HepG2 (cell line): ENCODE measurements around the gene FBXO41. TPM values are rescaled to one million over a fixed set of nuclear protein-coding genes. Genes with fewer than 3 reads are reported as not detected.
A peak's percentile ranks its signal among the peaks of the same experiment; 100 is the strongest.

Experiments
- ATAC-seq: fragments of 200-7000 bp; cut with Tn5 transposase; 3 replicates; pipeline ENCODE4 v1.9.1; 2020; ENCODE audit warnings: mild to moderate bottlenecking, moderate library complexity
- BruUV-seq: library from RNA; stranded (reverse); fragments of 400-500 nt; replicated peaks from 2 replicates; lab custom pipeline; 2021; lab: Mats Ljungman, UMichigan
- CTCF ChIA-PET: fragments of 300-600 bp; formaldehyde crosslinking; extraction: SDS; loops from one replicate; lab custom pipeline; 2021; ENCODE audit warnings: low total read pairs, inconsistent platforms, low intra/inter-chr PET ratio; lab: Yijun Ruan, JAX
- POLR2A ChIA-PET: fragments of 350-600 bp; sonication (Branson Sonifier 250); formaldehyde crosslinking; loops from one replicate; lab custom pipeline; 2020; ENCODE audit warnings: antibody characterized with exemption, inconsistent platforms; lab: Yijun Ruan, JAX
- DNase-seq: peaks from one replicate; pipeline ENCODE4 v3.0.0-alpha.2; 2015; ENCODE audit warnings: low spot score
- FAIRE-seq: peaks from 3 replicates; lab custom pipeline; 2011; peaks lifted over from hg19 to GRCh38; lab: Jason Lieb, UNC
- H2AFZ ChIP-seq: one replicate; pipeline ENCODE4 v1.6.1; 2011; ENCODE audit warnings: low read length, inconsistent platforms
- H3K27ac ChIP-seq: fragments of 300-600 bp; 3 replicates; pipeline ENCODE4 v1.8.0; 2011; ENCODE audit warnings: mixed run types, mild to moderate bottlenecking, mixed read lengths, low read length, inconsistent platforms; ENCODE audit not compliant: insufficient read depth; ENCODE audit errors: extremely low read length
- H3K27me3 ChIP-seq, 2 experiments: fragments of 200-600 bp in 1 of 2; 2 replicates in 1 of 2; 3 replicates in 1 of 2; pipeline versions ENCODE4 v1.6.0 to v1.8.0; 2011; ENCODE audit warnings: low read length in 2 of 2, mild to moderate bottlenecking in 2 of 2, moderate library complexity in 2 of 2, inconsistent platforms in 1 of 2; ENCODE audit not compliant: insufficient read depth in 2 of 2, control insufficient read depth in 1 of 2
- H3K36me3 ChIP-seq, 2 experiments: fragments of 200-600 bp in 1 of 2; replicated peaks in 1 of 2; 2 replicates in 1 of 2; 3 replicates in 1 of 2; pipeline versions ENCODE4 v1.5.1 to v1.8.0; 2011; ENCODE audit warnings: low read length in 2 of 2, inconsistent platforms in 1 of 2; ENCODE audit not compliant: insufficient read depth in 2 of 2, control insufficient read depth in 1 of 2
- H3K4me1 ChIP-seq: 2 replicates; pipeline ENCODE4 v1.5.1; 2012; ENCODE audit warnings: low read length, inconsistent platforms; ENCODE audit not compliant: insufficient read depth
- H3K4me2 ChIP-seq: 2 replicates; pipeline ENCODE4 v1.6.0; 2011; ENCODE audit warnings: low read depth, low read length, inconsistent platforms
- H3K4me3 ChIP-seq, 3 experiments: fragments of 200-600 bp in 1 of 3; sonication (generic), shearing (Covaris generic) in 1 of 3; replicated peaks in 1 of 3; 2 replicates each; pipeline ENCODE4 v1.5.1; 2011 to 2016; ENCODE audit warnings: low read length in 3 of 3, inconsistent platforms in 2 of 3, low read depth in 2 of 3, mild to moderate bottlenecking in 2 of 3, control low read depth in 1 of 3, mixed read lengths in 1 of 3; ENCODE audit not compliant: insufficient read depth in 1 of 3
- H3K79me2 ChIP-seq: one replicate; pipeline ENCODE4 v1.6.1; 2011; ENCODE audit warnings: low read length, inconsistent platforms; ENCODE audit not compliant: insufficient read depth
- H3K9ac ChIP-seq: 2 replicates; pipeline ENCODE4 v1.6.0; 2011; ENCODE audit warnings: mild to moderate bottlenecking, low read depth, low read length, inconsistent platforms; ENCODE audit not compliant: insufficient read depth
- H3K9me3 ChIP-seq: 2 replicates; pipeline ENCODE4 v1.5.1; 2012; ENCODE audit warnings: mild to moderate bottlenecking, low read length
- H4K20me1 ChIP-seq: 2 replicates; pipeline ENCODE4 v1.6.0; 2011; ENCODE audit warnings: inconsistent platforms, mild to moderate bottlenecking, low read length, moderate library complexity; ENCODE audit not compliant: insufficient read depth
- BRCA1 ChIP-seq: sonication (generic); formaldehyde crosslinking; IDR thresholded peaks from 2 replicates; pipeline ENCODE4 v1.4.0; 2020; ENCODE audit warnings: missing genetic modification reagents
- GLI4 ChIP-seq: sonication (generic); formaldehyde crosslinking; IDR thresholded peaks from 2 replicates; pipeline ENCODE4 v1.5.1; 2020; ENCODE audit warnings: missing genetic modification reagents, mild to moderate bottlenecking, moderate library complexity, borderline replicate concordance
- KDM4B ChIP-seq: sonication (generic); formaldehyde crosslinking; IDR thresholded peaks from 2 replicates; pipeline ENCODE4 v1.4.0; 2020; ENCODE audit warnings: missing genetic modification reagents
- MAFG ChIP-seq: sonication (generic); formaldehyde crosslinking; IDR thresholded peaks from 2 replicates; pipeline ENCODE4 v1.5.1; 2020; ENCODE audit warnings: mild to moderate bottlenecking, missing genetic modification reagents
- NFYB ChIP-seq: sonication (generic); formaldehyde crosslinking; IDR thresholded peaks from 2 replicates; pipeline ENCODE4 v1.4.0; 2020; ENCODE audit warnings: missing genetic modification reagents
- NR1H2 ChIP-seq: sonication (generic); formaldehyde crosslinking; IDR thresholded peaks from 2 replicates; pipeline ENCODE4 v1.8.1; 2022; ENCODE audit warnings: low read depth, missing genetic modification reagents, borderline replicate concordance
- RBM22 ChIP-seq: fragments of 200-400 bp; formaldehyde crosslinking; optimal IDR thresholded peaks from 2 replicates; pipeline ENCODE3; 2017; ENCODE audit warnings: mild to moderate bottlenecking, low read length, moderate library complexity
- RBM39 ChIP-seq: fragments of 200-400 bp; formaldehyde crosslinking; IDR thresholded peaks from one replicate; pipeline ENCODE4 v1.6.1; 2018; ENCODE audit warnings: antibody characterized with exemption, mild to moderate bottlenecking, low read depth, low read length; ENCODE audit not compliant: poor library complexity, severe bottlenecking
- SAFB2 ChIP-seq: sonication (generic); formaldehyde crosslinking; IDR thresholded peaks from 2 replicates; pipeline ENCODE4 v1.5.1; 2020; ENCODE audit warnings: missing genetic modification reagents, low read depth, mild to moderate bottlenecking, borderline replicate concordance
- SIN3B ChIP-seq: fragments of 150-350 bp; IDR thresholded peaks from 2 replicates; pipeline ENCODE4 v1.6.1; 2014; ENCODE audit warnings: low read length
- TBX2 ChIP-seq: sonication (generic); formaldehyde crosslinking; IDR thresholded peaks from 2 replicates; pipeline ENCODE4 v1.5.0; 2020; ENCODE audit warnings: missing genetic modification reagents, mild to moderate bottlenecking, borderline replicate concordance
- ZBTB42 ChIP-seq: sonication (generic); formaldehyde crosslinking; IDR thresholded peaks from 2 replicates; pipeline ENCODE4 v1.5.0; 2020; ENCODE audit warnings: mild to moderate bottlenecking, missing genetic modification reagents
- ZNF274 ChIP-seq: sonication (generic); formaldehyde crosslinking; IDR thresholded peaks from 2 replicates; pipeline ENCODE4 v1.5.1; 2020; ENCODE audit warnings: mild to moderate bottlenecking, missing genetic modification reagents
- ZNF543 ChIP-seq: sonication (generic); formaldehyde crosslinking; IDR thresholded peaks from 2 replicates; pipeline ENCODE4 v1.4.0; 2020; ENCODE audit warnings: mild to moderate bottlenecking, missing genetic modification reagents
- ZNF558 ChIP-seq: sonication (generic); formaldehyde crosslinking; IDR thresholded peaks from 2 replicates; pipeline ENCODE4 v1.9.0; 2022; ENCODE audit warnings: mild to moderate bottlenecking, missing genetic modification reagents, borderline replicate concordance
- ZNF670 ChIP-seq: sonication (generic); formaldehyde crosslinking; IDR thresholded peaks from 2 replicates; pipeline ENCODE4 v1.8.0; 2022; ENCODE audit warnings: mild to moderate bottlenecking, missing genetic modification reagents, borderline replicate concordance
- ZNF709 ChIP-seq: sonication (generic); formaldehyde crosslinking; IDR thresholded peaks from 2 replicates; pipeline ENCODE4 v1.5.0; 2020; ENCODE audit warnings: mild to moderate bottlenecking, missing genetic modification reagents
- ZNF83 ChIP-seq: sonication (generic); formaldehyde crosslinking; IDR thresholded peaks from 2 replicates; pipeline ENCODE4 v1.4.0; 2020; ENCODE audit warnings: missing genetic modification reagents, mild to moderate bottlenecking, borderline replicate concordance
- ZNF850 ChIP-seq: sonication (generic); formaldehyde crosslinking; conservative IDR thresholded peaks from 2 replicates; pipeline ENCODE4 v1.9.0; 2021; ENCODE audit warnings: mild to moderate bottlenecking, missing genetic modification reagents
- ZSCAN30 ChIP-seq: sonication (generic); formaldehyde crosslinking; IDR thresholded peaks from 2 replicates; pipeline ENCODE4 v1.5.0; 2020; ENCODE audit warnings: mild to moderate bottlenecking, missing genetic modification reagents
- WGBS: methylation state at CpG from one replicate; pipeline ENCODE4 v1.1.6; 2017; ENCODE audit warnings: low lambda C conversion rate; 5-methylcytosine and 5-hydroxymethylcytosine counted together
- in situ Hi-C: cut with HindIII; loops from 2 replicates; pipeline ENCODE4 v1.10.0; 2017; ENCODE audit warnings: low pct_unique_long_range_greater_than_20kb; ENCODE audit not compliant: extremely low pct_ligation_motif_present
- intact Hi-C: fragments of 100-400 bp; cut with micrococcal nuclease; formaldehyde crosslinking; loops from one replicate; pipeline ENCODE4 v1.10.0; 2022; ENCODE audit not compliant: unreplicated experiment
- polyA plus RNA-seq, 8 experiments: library from polyadenylated mRNA; depleted of rRNA in 3 of 8; stranded (reverse) in 7 of 8; unstranded in 1 of 8; fragments of >200 nt; fragmentation: Illumina TruSeq in 4 of 8; extraction: Trizol in 4 of 8; gene quantifications; 2 replicates each; pipeline versions ENCODE4 v1.2.1 to v1.2.3, GENCODE V29; 2011 to 2016; ENCODE audit warnings: low read depth in 4 of 8, missing spikeins in 1 of 8, mixed read lengths in 1 of 8; ENCODE audit not compliant: insufficient read depth in 1 of 8
- total RNA-seq, 5 experiments: library from RNA; depleted of rRNA; stranded (reverse); fragments of >200 nt; fragmentation: Illumina TruSeq; extraction: Trizol; gene quantifications; 2 replicates each; pipeline ENCODE4 v1.2.3, GENCODE V29; 2016; ENCODE audit warnings: low read depth in 1 of 5
- TF ChIP-seq, protein P1 (sequence below): sonication (generic); formaldehyde crosslinking; IDR thresholded peaks from 2 replicates; pipeline ENCODE4 v1.5.0; 2020; ENCODE audit warnings: missing genetic modification reagents

The FBXO41 gene
- total and polyA plus RNA-seq, 2 of the 13 experiments (the other 11 are each of a cell fraction or from before 2014, with no cell fraction given): 4.2 to 10.3 TPM

DNA sequence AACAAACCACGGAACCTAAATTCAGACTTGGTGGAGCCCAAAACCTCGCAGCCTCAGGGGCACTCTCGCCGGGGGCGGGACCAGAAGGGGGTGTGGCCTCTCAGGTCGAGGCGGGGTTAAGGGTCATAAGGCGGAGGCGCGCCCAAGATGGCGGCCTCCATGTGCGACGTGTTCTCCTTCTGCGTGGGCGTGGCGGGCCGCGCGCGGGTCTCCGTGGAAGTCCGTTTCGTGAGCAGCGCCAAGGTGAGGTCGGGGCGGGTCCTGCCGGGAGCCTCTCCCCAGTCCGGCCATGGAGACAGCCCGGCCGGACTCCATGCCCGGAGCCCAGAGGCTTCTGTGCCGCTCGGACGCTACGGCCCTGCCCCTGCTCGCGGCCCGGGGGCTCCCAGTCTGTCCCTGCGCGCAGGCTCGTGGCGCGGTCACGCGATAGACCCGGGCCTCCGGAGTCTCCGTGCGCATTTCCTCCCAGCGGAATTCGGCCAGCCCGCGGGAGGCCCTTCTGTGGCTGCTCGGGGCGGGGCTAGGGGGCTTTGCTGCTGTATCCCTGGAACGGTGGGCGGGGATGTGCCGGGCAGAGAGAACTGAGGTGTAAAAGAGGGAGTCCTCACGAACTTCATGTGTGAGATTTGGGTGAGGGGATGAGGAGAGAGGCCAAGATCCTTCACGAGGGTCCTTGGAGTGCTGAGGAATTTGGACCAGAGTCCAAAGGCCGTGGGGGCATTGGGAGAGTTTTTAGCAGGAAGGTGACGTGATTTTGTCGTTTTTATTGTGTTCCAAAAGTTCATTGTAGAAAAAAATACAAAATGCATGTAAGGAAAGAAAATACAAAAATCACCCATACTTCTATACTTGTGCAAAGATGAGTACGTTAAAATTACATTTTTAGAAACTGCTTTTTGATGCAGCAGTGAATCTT is 69.9 kb downstream of the FBXO41 start, which contains the start of gene SMYD5:
SMYD5 (plus strand) TSS at position 126 of the 916 bp plus-strand sequence; CDS start at position 148, 22 bp downstream.
- H2AFZ ChIP-seq: peak within 1 kb of the TSS; percentile 55
- peak within 1 kb of the TSS; percentile 92 for H3K27ac ChIP-seq
- peaks cover 12% of the 10 kb centered on the region; the same call in 1 of the 2 replicates for H4K20me1 ChIP-seq
- H3K4me1 ChIP-seq: peaks cover 58% of the 10 kb centered on the region
- H3K79me2 ChIP-seq: peaks cover 48% of the 10 kb centered on the region
- H3K36me3 ChIP-seq: peaks cover 2 to 18% of the 10 kb centered on the region in 2 experiments
- ChIA-PET CTCF (interaction anchor here (2.9 kb wide), 1 partner anchor 37 kb away, joined by 74 read pairs; no protein-coding TSS in a partner anchor), POLR2A (interaction anchor here (0.8 to 4.5 kb wide), 19 partner anchors 10 to 183 kb away, joined by 3 to 125 read pairs (median 9); partner anchors contain the start of genes ALMS1, CCT7, PRADC1 and RAB11FIP5)
- intact Hi-C loops (loop anchor here (1.0 to 10.0 kb wide), 2 partner anchors 19 to 170 kb away; partner anchors contain the start of genes ALMS1 and PRADC1), in situ Hi-C loops (loop anchor here (5.0 kb wide), 1 partner anchor 37 kb away; no protein-coding TSS in a partner anchor)
- H3K9ac ChIP-seq: peak within 1 kb of the TSS; percentile 96
- peak; percentile 70 for ATAC-seq
- DNase-seq: peak; percentile 88
- BruUV-seq: no TSS peak
- H3K4me3 ChIP-seq: peak within 1 kb of the TSS; percentile 86 to 93 (median 91)
- no peaks in the 10 kb centered on the region for H3K9me3 ChIP-seq
- peak within 1 kb of the TSS; percentile 99 for H3K4me2 ChIP-seq
- peak; percentile 66 for FAIRE-seq
- WGBS: 2% methylated on average over 35 of the region's 64 CpGs
- H3K27me3 ChIP-seq: no peaks in the 10 kb centered on the region
- peak; percentile 47; the same call in 1 of the 2 replicates for TF ChIP-seq SAFB2 (CRISPR knock-in tag)
- no peak for TF ChIP-seq MAFG (CRISPR knock-in tag)
- no peak for TF ChIP-seq ZBTB42 (CRISPR knock-in tag)
- TF ChIP-seq TBX2: peak; percentile 70; the same call in 1 of the 2 replicates
- TF ChIP-seq RBM22: peak; percentile 11
- TF ChIP-seq, protein P1, sequence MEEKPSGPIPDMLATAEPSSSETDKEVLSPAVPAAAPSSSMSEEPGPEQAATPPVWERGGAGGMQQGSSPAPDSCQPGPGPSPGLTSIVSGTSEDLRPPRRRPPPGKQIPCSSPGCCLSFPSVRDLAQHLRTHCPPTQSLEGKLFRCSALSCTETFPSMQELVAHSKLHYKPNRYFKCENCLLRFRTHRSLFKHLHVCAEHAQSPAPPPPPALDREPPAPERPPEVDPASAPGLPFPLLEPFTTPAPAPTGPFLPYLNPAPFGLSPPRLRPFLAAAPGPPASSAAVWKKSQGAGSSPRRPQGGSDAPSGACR (CRISPR knock-in tag): peak; percentile 88; the same call in 1 of the 2 replicates
- TF ChIP-seq ZNF558 (CRISPR knock-in tag): peak; percentile 86
- peak; percentile 69; the same call in 1 of the 2 replicates for TF ChIP-seq SIN3B
- TF ChIP-seq ZNF543 (CRISPR knock-in tag): peak; percentile 95
- no peak for TF ChIP-seq ZNF274
- no peak for TF ChIP-seq KDM4B (CRISPR knock-in tag)
- no peak; the same call in 1 of the 2 replicates for TF ChIP-seq ZNF83 (CRISPR knock-in tag)
- TF ChIP-seq GLI4: no peak
- TF ChIP-seq ZSCAN30 (CRISPR knock-in tag): no peak
- TF ChIP-seq RBM39: peak; percentile 78
- TF ChIP-seq ZNF850: peak; percentile 93; the same call in 1 of the 2 replicates
- peak; percentile 83; the same call in 1 of the 2 replicates for TF ChIP-seq NR1H2
- peak; percentile 98 for TF ChIP-seq ZNF709 (CRISPR knock-in tag)
- TF ChIP-seq ZNF670 (CRISPR knock-in tag): peak; percentile 51
- TF ChIP-seq NFYB: peak; percentile 34
- peak; percentile 66; the same call in 1 of the 2 replicates for TF ChIP-seq BRCA1
